ENCODE data around the gene LAMP2.

The LAMP2 gene

GRCh38 chrX:120453985-120454384 is 15.1 kb downstream of the LAMP2 start:
- DNase-seq = no peak

GRCh38 chrX:120452131-120452530 is 17.0 kb downstream of the LAMP2 start:
- DNase-seq = peak in 1 of 2 experiments; percentile 12

GRCh38 chrX:120450163-120450562 is 18.9 kb downstream of the LAMP2 start:
- no peak for DNase-seq

GRCh38 chrX:120446498-120446897 is 22.6 kb downstream of the LAMP2 start:
- no peak for DNase-seq

GRCh38 chrX:120439921-120440320 is 29.2 kb downstream of the LAMP2 start:
- no peak for DNase-seq

- no peak for DNase-seq
Observed at GRCh38 chrX:120429776-120430540, 39.1 kb downstream of the LAMP2 start.

- DNase-seq = no peak
Observed at GRCh38 chrX:120428309-120428708, 40.8 kb downstream of the LAMP2 start.

- no peak for DNase-seq
Observed at GRCh38 chrX:120426599-120426998, 42.5 kb downstream of the LAMP2 start.

- no peak for DNase-seq
Observed at GRCh38 chrX:120419463-120419862, 49.6 kb downstream of the LAMP2 start.

GRCh38 chrX:120408168-120408567 is 60.9 kb downstream of the LAMP2 start:
- DNase-seq = no peak

GRCh38 chrX:120406638-120407037 is 62.5 kb downstream of the LAMP2 start:
- DNase-seq = no peak

GRCh38 chrX:120402369-120402768 is 66.7 kb downstream of the LAMP2 start:
- DNase-seq = no peak

- DNase-seq = no peak
Observed at GRCh38 chrX:120401301-120401700, 67.8 kb downstream of the LAMP2 start.

GRCh38 chrX:120380699-120381098 is 88.4 kb downstream of the LAMP2 start:
- DNase-seq = peak; percentile 13 to 24

- DNase-seq = no peak
Observed at GRCh38 chrX:120379937-120380681, 89.0 kb downstream of the LAMP2 start.

- no peak for DNase-seq
Observed at GRCh38 chrX:120378570-120378969, 90.5 kb downstream of the LAMP2 start.
